ENCODE measurements around the gene ALX1. TPM values are rescaled to one million over a fixed set of nuclear protein-coding genes. Genes with fewer than 3 reads are reported as not detected.

The ALX1 gene
- 0.50 and 0.66 TPM in 2 replicates for total RNA-seq (2014; rRNA removed; shearing (Covaris generic))
- polyA plus RNA-seq (2014; cell fraction: nucleus; rRNA removed): 0.69 and 1.5 TPM in 2 replicates

DNA sequence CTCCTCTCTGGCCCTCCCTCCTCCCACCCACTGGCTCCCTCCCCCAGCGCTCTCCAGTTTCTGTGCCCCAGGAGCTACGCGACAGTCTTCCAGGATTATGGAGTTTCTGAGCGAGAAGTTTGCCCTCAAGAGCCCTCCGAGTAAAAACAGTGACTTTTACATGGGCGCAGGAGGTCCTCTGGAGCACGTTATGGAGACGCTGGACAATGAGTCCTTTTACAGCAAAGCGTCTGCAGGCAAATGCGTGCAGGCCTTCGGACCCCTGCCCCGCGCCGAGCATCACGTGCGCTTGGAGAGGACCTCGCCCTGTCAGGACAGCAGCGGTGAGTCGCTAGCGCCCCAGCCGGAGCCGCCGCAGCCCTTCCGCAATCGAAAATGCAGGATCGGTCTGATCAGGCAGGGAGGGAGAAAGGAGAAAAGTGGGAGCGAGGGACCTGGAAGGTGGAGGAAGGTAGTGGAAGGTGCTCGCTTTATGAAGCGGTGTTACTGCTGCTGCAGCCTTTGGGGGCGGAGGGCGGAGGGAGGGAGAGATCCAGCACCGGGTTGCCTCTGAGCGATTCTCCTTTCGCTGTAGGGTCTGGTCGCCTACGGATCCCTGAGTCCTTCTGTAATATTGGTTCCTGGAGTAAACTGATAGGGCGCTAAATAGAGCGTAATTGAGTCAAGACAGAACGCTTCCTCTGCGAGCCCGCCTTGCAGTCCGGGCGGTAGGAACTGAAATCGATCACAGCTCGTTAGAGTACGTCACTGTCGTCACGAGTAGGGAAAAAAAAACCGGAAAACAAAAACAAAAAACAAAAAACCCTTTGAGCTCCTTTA, at the start of gene ALX1:
Gene ALX1, plus strand, starts transcription at position 56 of the 819 bp plus-strand sequence. Its CDS starts 42 bp downstream, at position 98.
- DNase-seq (ENCODE audit: extremely low read depth, low read depth): peak; percentile 19

DNA sequence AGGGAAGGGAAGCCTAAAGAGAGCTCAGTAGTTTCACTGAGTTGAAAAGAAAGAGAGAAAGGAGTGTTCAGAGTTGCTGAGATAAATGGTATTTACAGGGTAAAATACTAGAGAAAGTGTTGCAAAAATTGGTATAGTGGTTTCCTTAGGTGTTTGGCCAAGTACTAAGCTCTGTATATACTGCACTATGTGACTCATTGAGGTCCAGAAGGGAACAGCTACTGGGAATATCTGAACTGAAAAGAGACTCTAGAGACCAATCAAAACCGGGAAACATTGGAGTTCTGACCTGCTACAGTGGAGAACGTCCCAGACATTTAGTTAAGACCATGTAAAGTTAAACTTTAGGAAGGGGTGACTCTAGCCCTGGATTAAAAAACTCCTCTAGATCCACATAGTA, 42.7 kb upstream of the ALX1 start:
- no peak for DNase-seq (ENCODE audit: extremely low read depth, low read depth)

- DNase-seq (ENCODE audit: extremely low read depth, low read depth): no peak
These were observed 35.5 kb upstream of the ALX1 start for GRCh38 chr12:85244561-85244960.

DNA sequence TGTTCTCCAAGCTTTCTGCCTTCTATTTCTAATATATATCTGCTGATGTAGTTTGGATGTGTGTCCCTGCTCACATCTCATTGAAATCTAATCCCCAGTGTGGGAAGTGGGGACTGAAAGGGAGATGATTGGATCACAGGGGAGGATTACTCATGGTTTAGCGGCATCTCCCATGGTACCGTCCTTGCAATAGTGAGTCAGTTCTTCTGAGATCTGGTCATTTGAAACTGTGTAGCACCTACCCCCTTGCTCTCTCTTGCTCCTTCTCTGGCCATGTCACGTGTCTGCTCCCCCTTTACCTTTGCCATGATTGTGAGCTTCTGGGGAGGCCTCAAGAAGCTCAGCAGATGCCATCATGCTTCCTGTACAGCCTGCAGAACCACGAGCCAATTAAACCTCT, 26.2 kb upstream of the ALX1 start:
- DNase-seq (ENCODE audit: extremely low read depth, low read depth): no peak

DNA sequence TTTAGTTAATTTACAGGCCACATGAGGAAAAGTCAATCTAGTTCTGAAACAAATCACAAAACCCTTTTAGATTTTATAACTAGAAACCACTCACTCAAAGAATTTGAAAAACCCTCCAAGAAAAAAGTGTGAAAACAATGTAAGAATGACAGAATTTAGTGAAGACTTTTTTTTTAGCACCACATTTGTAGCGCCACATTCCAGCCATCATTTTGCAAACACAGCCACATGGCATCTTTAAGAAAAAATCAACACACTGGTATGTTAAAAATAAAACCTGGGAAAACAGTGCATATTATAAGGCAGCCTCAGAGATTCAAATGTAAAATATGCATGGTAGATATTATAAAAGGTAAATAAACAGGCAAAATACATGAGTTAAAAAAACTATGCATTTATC, 22.3 kb upstream of the ALX1 start:
- DNase-seq (ENCODE audit: extremely low read depth, low read depth): no peak

GRCh38 chr12:85260447-85260846, 19.6 kb upstream of the ALX1 start:
- no peak for DNase-seq (ENCODE audit: extremely low read depth, low read depth)

DNA sequence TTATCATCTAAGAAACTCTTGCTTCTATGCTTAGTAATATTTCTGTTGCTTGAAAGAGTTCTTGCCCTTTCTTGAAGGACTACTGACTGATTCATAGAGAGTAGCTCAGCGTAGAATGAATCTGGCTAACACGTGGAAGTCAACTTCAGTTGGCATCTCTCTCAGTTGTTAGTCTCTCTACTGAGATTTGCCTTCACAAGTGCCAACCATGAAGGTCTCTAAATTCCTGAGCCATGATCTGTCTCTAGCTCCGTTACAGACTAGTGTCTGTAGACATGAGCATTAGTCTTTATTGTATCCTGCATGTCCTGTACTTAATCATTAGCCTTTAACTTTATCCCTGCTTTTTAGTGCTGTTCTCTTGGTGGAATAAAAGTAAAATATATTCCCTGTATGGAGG, 19.1 kb upstream of the ALX1 start:
- DNase-seq (ENCODE audit: extremely low read depth, low read depth): no peak

DNA sequence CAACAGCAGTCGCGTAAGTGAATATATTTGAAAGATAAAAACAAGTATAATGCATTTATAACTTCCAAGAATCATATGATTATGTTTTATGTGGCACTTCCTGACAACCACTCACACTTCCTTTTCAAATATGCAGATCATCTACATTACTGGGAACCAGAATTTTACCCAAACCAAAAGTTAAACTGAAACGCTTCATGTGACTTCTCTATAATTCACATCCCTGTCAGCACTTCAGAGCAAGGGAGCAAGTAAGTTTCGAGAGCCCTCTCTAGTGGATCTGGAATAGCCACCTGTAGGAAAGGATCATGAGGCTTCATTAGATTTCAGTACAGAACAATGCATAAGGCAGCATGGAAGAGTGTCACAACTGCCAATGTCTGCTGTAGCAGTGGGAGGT, 13.7 kb upstream of the ALX1 start:
- DNase-seq (ENCODE audit: extremely low read depth, low read depth): no peak

DNA sequence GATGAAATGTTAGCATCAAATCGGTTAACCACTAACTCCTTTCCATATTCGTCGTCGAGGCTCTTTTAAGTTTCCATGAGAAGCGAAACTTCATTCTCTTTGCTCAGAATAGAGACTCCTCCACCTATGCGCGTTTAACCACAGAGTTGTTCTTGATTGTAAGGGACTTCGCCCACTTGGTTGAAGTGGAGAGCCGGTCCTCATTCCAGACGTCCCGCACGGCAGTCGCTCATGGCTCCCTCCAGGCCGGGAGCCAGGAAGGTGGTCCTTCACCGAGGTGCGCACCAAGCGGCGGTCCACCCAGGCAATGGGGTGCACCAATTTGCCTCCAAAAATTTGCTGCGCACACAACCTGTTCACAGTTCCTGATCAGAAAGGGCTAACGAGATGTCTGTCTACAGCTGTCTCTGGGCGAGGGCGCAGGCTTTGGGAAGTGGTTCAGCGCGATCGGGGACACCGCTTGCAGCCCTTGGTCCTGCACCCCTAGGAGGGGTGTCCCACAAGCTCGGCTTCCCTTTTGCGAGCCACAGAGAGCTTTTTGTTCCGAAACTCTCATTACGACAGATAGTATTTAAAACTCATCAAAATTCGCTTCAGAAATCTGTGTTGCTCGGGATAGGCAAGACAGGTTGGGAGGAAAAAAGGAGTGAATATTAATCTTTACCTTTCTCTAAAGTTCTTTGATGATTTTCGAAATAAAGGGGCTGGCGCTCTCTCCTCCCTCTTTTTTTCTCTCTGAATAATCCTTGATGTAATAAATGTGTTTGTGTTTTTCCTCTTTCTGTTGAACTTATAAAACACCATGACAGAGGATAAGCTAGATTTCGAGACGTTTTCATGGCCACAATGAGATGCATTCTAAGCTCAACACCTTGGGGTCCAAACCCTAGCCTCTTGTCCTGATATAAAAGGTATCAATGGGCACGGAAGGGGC, 6.4 kb upstream of the ALX1 start:
- DNase-seq (ENCODE audit: extremely low read depth, low read depth): no peak

DNA sequence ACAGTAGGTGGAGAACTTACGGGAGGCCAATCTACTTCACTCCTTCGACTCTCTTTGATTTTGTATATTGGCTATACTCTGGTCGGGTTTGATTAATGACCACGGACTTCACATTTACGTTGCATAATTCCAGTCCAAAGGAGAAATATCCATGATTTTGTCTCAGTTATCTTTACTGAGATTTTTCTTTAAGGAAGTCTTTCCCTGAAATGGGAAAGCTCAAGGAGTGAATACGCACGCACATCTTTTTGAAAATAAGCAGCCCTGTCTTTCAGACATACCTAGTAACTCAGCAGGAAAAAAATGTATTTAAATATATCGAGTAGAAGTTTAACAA, 5.7 kb upstream of the ALX1 start:
- DNase-seq (ENCODE audit: extremely low read depth, low read depth): no peak

- DNase-seq (ENCODE audit: extremely low read depth, low read depth): no peak
These were observed 4.6 kb upstream of the ALX1 start for GRCh38 chr12:85275374-85275773.

DNA sequence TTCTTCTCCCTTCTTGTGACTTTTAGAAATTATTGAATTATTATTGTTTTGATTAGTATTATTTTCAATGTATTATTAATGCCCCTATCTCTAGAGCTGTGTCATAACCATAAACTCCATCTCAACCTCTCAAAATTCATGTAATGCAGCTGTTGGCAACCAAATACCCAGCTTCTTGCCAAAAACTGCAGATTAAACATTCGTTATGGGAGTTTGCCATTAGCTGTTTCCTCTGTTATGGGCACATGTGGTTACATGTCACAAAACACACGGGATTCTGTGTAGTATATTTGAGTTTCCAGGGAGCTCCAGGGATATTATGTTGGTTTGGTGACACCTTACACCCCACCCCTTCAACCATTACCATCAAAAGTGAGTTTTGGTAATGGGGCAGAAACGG, 2.8 kb upstream of the ALX1 start:
- DNase-seq (ENCODE audit: extremely low read depth, low read depth): no peak

DNA sequence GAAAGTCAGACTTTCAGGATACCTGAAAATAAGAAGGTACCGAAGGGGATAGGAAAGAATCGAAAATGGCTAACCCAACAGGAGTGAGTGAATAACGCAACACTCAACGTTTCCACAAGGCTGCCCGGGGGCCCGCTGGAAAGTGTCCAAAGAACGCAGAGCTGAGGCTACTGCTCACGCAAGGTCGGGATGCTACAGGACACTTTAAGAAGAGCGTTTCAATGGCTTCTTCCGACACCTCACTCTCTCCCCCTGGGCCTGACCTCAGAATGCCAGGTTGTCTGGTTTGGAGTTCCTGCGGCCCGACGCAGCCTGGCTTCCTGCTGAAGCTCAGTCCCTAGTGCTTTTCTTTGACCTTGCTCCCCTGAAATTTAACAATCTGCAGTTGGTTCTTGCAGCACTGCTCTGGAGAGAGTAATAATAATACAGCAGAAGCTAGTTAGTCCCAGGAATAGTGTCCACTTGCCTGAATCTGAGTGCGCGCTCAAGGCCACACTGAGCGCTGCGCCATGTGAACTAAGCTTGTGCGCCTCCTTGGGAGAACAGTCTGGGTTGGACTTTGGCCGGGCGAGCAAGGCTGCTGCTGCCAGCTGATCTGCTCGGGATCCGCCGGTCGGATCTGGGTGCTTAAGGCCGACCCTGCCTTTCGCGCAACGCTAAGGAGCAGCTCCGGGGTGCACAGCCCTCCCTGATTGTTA, 2.0 kb upstream of the ALX1 start:
- DNase-seq (ENCODE audit: extremely low read depth, low read depth): no peak

DNA sequence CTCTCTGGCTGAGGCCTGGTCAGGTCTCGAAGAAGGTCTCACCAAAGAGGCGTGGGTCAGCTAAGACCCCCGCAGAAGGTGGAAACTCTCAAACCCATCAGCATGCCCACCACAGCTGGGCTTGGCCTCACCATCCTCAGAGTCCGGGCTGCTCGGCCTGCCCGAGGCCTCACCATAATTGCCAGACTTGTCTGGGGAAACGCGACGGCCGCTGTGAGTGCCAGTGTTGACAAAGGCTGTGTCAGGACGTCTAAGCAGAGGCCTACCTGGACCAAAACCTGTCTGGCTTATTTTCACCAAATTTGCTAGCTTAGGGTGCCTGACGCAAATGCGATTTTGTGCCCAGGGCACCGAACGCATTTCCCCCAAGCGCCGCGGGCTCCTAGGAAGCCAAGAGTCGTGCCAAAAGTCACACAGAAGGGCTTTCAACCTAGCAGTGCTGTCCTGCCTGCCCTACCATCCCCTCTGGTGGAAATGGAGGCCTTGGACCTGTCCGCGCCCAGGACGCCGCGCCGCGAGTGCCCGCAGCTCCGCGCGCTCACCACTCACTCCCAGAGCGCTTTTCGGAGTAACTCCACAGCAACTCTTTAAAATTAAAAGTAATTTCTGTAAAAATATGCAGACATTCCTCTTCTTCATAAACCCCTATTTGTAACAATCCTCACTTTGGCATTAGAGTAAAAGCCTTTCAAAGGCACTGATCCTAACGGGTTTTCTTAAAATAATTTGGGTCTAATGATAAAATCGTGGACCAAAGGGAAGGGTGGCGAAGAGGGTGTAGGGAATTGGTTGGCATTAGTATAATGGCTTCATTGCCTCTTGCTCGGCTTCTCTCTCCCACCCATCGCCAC, 1.2 kb upstream of the ALX1 start:
- no peak for DNase-seq (ENCODE audit: extremely low read depth, low read depth)

DNA sequence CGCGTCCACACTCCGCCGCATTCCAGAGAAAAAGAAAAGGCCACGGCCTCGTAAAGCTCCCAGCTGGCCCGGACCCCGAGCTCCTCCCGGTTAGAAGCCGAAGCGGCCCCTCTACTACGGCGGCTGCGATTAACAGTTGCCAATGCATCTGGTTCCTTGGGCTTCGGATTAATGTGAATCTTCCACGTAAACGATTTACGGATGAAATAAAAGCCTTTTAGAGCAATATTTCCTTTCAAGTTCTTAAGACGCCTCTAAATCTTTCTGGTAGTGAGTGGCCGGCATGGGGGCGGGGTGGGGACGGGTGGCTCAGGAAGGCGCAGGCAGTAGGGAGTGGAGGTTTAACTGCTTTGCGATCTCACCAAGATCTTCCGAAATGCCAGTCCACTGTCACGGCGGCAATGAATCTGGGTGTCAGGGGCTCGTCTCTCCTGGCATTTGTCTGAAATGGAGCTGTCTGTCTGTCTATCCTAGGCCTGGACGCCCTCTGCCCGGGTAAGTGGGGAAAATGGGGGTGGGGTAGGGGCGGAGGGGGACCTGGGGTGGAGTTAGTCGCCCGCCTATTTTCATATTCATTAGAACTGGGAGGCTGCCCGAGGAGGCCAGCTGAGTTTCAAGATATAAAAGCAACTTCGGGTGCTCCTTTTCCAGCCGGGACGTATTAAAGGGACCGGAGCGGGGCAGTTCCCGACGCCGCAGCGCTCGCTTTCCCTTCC, 413 bp upstream of the ALX1 start:
- DNase-seq (ENCODE audit: extremely low read depth, low read depth): no peak

GRCh38 chr12:85280984-85281630, 1.1 kb downstream of the ALX1 start:
- DNase-seq (ENCODE audit: extremely low read depth, low read depth): peak; percentile 5

GRCh38 chr12:85281636-85282312, 1.8 kb downstream of the ALX1 start:
- no peak for DNase-seq (ENCODE audit: extremely low read depth, low read depth)

GRCh38 chr12:85283560-85283959, 3.5 kb downstream of the ALX1 start:
- no peak for DNase-seq (ENCODE audit: extremely low read depth, low read depth)

Data from NCI-H460 (cell line).